ENCODE measurements around the gene PHYHD1.

The PHYHD1 gene

GRCh38 chr9:128913995-128914772 lies 6.6 kb upstream of the PHYHD1 start:
- ATAC-seq (ENCODE audit: low read depth) (no peak), DNase-seq (ENCODE audit: low spot score) (no peak)
- Histone ChIP-seq H3K9me3 (ENCODE audit: severe bottlenecking) (no peaks in the 10 kb centered on the region), H3K27me3 (ENCODE audit: insufficient read depth, poor library complexity, severe bottlenecking) (no peaks in the 10 kb centered on the region), H3K4me1 (ENCODE audit: insufficient read depth, poor library complexity, severe bottlenecking) (peaks cover 44% of the 10 kb centered on the region), H3K36me3 (ENCODE audit: low read depth) (peaks cover 89% of the 10 kb centered on the region), H3K4me3 (ENCODE audit: severe bottlenecking) (peak overlapping the region; percentile 21), H3K27ac (ENCODE audit: poor library complexity, severe bottlenecking) (peak overlapping the region; percentile 100)
- TF ChIP-seq, protein P1, sequence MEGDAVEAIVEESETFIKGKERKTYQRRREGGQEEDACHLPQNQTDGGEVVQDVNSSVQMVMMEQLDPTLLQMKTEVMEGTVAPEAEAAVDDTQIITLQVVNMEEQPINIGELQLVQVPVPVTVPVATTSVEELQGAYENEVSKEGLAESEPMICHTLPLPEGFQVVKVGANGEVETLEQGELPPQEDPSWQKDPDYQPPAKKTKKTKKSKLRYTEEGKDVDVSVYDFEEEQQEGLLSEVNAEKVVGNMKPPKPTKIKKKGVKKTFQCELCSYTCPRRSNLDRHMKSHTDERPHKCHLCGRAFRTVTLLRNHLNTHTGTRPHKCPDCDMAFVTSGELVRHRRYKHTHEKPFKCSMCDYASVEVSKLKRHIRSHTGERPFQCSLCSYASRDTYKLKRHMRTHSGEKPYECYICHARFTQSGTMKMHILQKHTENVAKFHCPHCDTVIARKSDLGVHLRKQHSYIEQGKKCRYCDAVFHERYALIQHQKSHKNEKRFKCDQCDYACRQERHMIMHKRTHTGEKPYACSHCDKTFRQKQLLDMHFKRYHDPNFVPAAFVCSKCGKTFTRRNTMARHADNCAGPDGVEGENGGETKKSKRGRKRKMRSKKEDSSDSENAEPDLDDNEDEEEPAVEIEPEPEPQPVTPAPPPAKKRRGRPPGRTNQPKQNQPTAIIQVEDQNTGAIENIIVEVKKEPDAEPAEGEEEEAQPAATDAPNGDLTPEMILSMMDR (IDR thresholded peaks at IDR 0.05; ENCODE audit: poor library complexity, severe bottlenecking): no peak

- TF ChIP-seq, protein P1 (IDR thresholded peaks at IDR 0.05; ENCODE audit: poor library complexity, severe bottlenecking): no peak
- Histone ChIP-seq H3K4me3 (ENCODE audit: severe bottlenecking) (no peak overlapping the region), H3K36me3 (ENCODE audit: low read depth) (peaks cover 68% of the 10 kb centered on the region), H3K4me1 (ENCODE audit: insufficient read depth, poor library complexity, severe bottlenecking) (peaks cover 49% of the 10 kb centered on the region), H3K27me3 (ENCODE audit: insufficient read depth, poor library complexity, severe bottlenecking) (no peaks in the 10 kb centered on the region), H3K9me3 (ENCODE audit: severe bottlenecking) (no peaks in the 10 kb centered on the region), H3K27ac (ENCODE audit: poor library complexity, severe bottlenecking) (peak overlapping the region; percentile 100)
- DNase-seq (ENCODE audit: low spot score) (no peak), ATAC-seq (ENCODE audit: low read depth) (no peak)
These were observed 4.6 kb upstream of the PHYHD1 start for GRCh38 chr9:128916204-128916603.

DNA sequence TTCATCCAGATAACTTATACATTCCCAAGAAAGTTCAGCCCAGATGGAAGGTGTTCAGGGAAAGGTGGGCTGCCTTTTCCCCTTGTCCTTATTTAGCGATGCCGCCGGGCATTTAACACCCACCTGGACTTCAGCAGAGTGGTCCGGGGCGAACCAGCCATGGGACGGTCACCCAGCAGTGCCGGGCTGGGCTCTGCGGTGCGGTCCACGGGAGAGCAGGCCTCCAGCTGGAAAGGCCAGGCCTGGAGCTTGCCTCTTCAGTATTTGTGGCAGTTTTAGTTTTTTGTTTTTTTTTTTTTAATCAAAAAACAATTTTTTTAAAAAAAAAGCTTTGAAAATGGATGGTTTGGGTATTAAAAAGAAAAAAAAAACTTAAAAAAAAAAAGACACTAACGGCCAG lies 4.0 kb upstream of the PHYHD1 start:
- no peaks in the 10 kb centered on the region for H3K9me3 ChIP-seq (ENCODE audit: severe bottlenecking)
- ATAC-seq (ENCODE audit: low read depth): no peak
- H3K36me3 ChIP-seq (ENCODE audit: low read depth): peaks cover 65% of the 10 kb centered on the region
- H3K27me3 ChIP-seq (ENCODE audit: insufficient read depth, poor library complexity, severe bottlenecking): no peaks in the 10 kb centered on the region
- peaks cover 44% of the 10 kb centered on the region for H3K4me1 ChIP-seq (ENCODE audit: insufficient read depth, poor library complexity, severe bottlenecking)
- no peak for DNase-seq (ENCODE audit: low spot score)
- peak overlapping the region; percentile 100 for H3K27ac ChIP-seq (ENCODE audit: poor library complexity, severe bottlenecking)
- TF ChIP-seq, protein P1 (IDR thresholded peaks at IDR 0.05; ENCODE audit: poor library complexity, severe bottlenecking): no peak
- H3K4me3 ChIP-seq (ENCODE audit: severe bottlenecking): no peak overlapping the region

- H3K4me3 ChIP-seq (ENCODE audit: severe bottlenecking): no peak overlapping the region
- no peaks in the 10 kb centered on the region for H3K9me3 ChIP-seq (ENCODE audit: severe bottlenecking)
- no peak for ATAC-seq (ENCODE audit: low read depth)
- H3K27ac ChIP-seq (ENCODE audit: poor library complexity, severe bottlenecking): peak overlapping the region; percentile 100
- peaks cover 39% of the 10 kb centered on the region for H3K4me1 ChIP-seq (ENCODE audit: insufficient read depth, poor library complexity, severe bottlenecking)
- no peak for DNase-seq (ENCODE audit: low spot score)
- TF ChIP-seq, protein P1 (IDR thresholded peaks at IDR 0.05; ENCODE audit: poor library complexity, severe bottlenecking): no peak
- H3K36me3 ChIP-seq (ENCODE audit: low read depth): peaks cover 61% of the 10 kb centered on the region
- no peaks in the 10 kb centered on the region for H3K27me3 ChIP-seq (ENCODE audit: insufficient read depth, poor library complexity, severe bottlenecking)
These were observed 3.5 kb upstream of the PHYHD1 start for GRCh38 chr9:128917151-128917849.

All from RWPE2 (cell line).